IMR-90 (cell line): Measurements from ENCODE around the gene CRISPLD2. TPM values are rescaled to one million over a fixed set of nuclear protein-coding genes. Genes with fewer than 3 reads are reported as not detected.

ENCODE experiments used
- ATAC-seq: fragments of 200-7000 bp; cut with Tn5 transposase; 2 replicates; pipeline ENCODE4 v1.9.1; 2020; ENCODE audit warnings: low read depth, mild to moderate bottlenecking, moderate library complexity
- BruUV-seq: library from RNA; stranded (reverse); fragments of 400-500 nt; replicated peaks from 2 replicates; lab custom pipeline; 2021; lab: Mats Ljungman, UMichigan
- CTCF ChIA-PET: fragments of 300-600 bp; formaldehyde crosslinking; extraction: SDS; loops from one replicate; lab custom pipeline; 2021; ENCODE audit warnings: antibody characterized with exemption; lab: Yijun Ruan, JAX
- POLR2A ChIA-PET: fragments of 300-600 bp; sonication (Branson Sonifier 250); formaldehyde crosslinking; loops from one replicate; lab custom pipeline; 2022; ENCODE audit warnings: antibody characterized with exemption; ENCODE audit not compliant: unreplicated experiment; lab: Charles Lee
- DNase-seq: peaks from one replicate; pipeline ENCODE4 v3.0.0; 2013
- H2AFZ ChIP-seq: replicated peaks from 2 replicates; pipeline ENCODE3; 2013; ENCODE audit warnings: low read length, mild to moderate bottlenecking; ENCODE audit not compliant: poor library complexity
- H2AK5ac ChIP-seq: 2 replicates; pipeline ENCODE4 v1.6.1; 2013; ENCODE audit warnings: low read depth, low read length, inconsistent platforms
- H2AK9ac ChIP-seq: replicated peaks from 2 replicates; pipeline ENCODE3; 2013; ENCODE audit warnings: mild to moderate bottlenecking, low read depth, low read length, moderate library complexity; ENCODE audit not compliant: poor library complexity
- H2BK120ac ChIP-seq: 2 replicates; pipeline ENCODE4 v1.6.1; 2013; ENCODE audit warnings: low read depth, low read length, inconsistent platforms
- H2BK15ac ChIP-seq: 3 replicates; pipeline ENCODE4 v1.6.1; 2013; ENCODE audit warnings: low read depth, low read length, inconsistent platforms
- H2BK20ac ChIP-seq: 2 replicates; pipeline ENCODE4 v1.6.1; 2013; ENCODE audit warnings: low read depth, mild to moderate bottlenecking, inconsistent platforms, low read length, moderate library complexity
- H2BK5ac ChIP-seq: 2 replicates; pipeline ENCODE4 v1.6.1; 2013; ENCODE audit warnings: mild to moderate bottlenecking, low read depth, low read length, inconsistent platforms; ENCODE audit not compliant: poor library complexity, severe bottlenecking
- H3K14ac ChIP-seq: replicated peaks from 2 replicates; pipeline ENCODE4 v1.6.1; 2013; ENCODE audit warnings: low read depth, low read length, inconsistent platforms
- H3K18ac ChIP-seq: 2 replicates; pipeline ENCODE4 v1.6.1; 2013; ENCODE audit warnings: low read depth, low read length, control low read depth
- H3K23ac ChIP-seq: 2 replicates; pipeline ENCODE4 v1.6.1; 2013; ENCODE audit warnings: low read depth, low read length, inconsistent platforms
- H3K27ac ChIP-seq: 2 replicates; pipeline ENCODE4 v1.5.1; 2013; ENCODE audit warnings: mild to moderate bottlenecking, control low read depth, low read length; ENCODE audit not compliant: insufficient read depth
- H3K27me3 ChIP-seq: 2 replicates; pipeline ENCODE4 v1.6.1; 2013; ENCODE audit warnings: low read length; ENCODE audit not compliant: control insufficient read depth, insufficient read depth
- H3K36me3 ChIP-seq: 2 replicates; pipeline ENCODE4 v1.6.1; 2013; ENCODE audit warnings: low read length, mixed read lengths; ENCODE audit not compliant: control insufficient read depth, insufficient read depth
- H3K4ac ChIP-seq: 2 replicates; pipeline ENCODE4 v1.6.1; 2013; ENCODE audit warnings: low read depth, low read length, inconsistent platforms
- H3K4me1 ChIP-seq: 2 replicates; pipeline ENCODE4 v1.6.1; 2013; ENCODE audit warnings: low read length, mixed read lengths; ENCODE audit not compliant: control insufficient read depth, insufficient read depth
- H3K4me2 ChIP-seq: 2 replicates; pipeline ENCODE4 v1.6.1; 2013; ENCODE audit warnings: low read depth, mild to moderate bottlenecking, control low read depth, low read length, moderate library complexity
- H3K4me3 ChIP-seq: 2 replicates; pipeline ENCODE4 v1.5.1; 2013; ENCODE audit warnings: low read depth, mild to moderate bottlenecking, control low read depth, low read length, moderate library complexity; ENCODE audit not compliant: insufficient read depth
- H3K56ac ChIP-seq: 2 replicates; pipeline ENCODE4 v1.6.1; 2013; ENCODE audit warnings: low read length, inconsistent platforms; ENCODE audit not compliant: insufficient read depth; ENCODE audit errors: extremely low read depth
- H3K79me1 ChIP-seq, 2 experiments: 2 replicates each; pipeline ENCODE4 v1.6.1; 2013; ENCODE audit warnings: low read length in 2 of 2, inconsistent platforms in 1 of 2, low read depth in 1 of 2
- H3K9ac ChIP-seq: 2 replicates; pipeline ENCODE4 v1.6.1; 2013; ENCODE audit warnings: low read depth, low read length, control low read depth
- H3K9me1 ChIP-seq: 2 replicates; pipeline ENCODE4 v1.6.1; 2013; ENCODE audit warnings: low read length, inconsistent platforms; ENCODE audit not compliant: insufficient read depth
- H3K9me3 ChIP-seq: 2 replicates; pipeline ENCODE4 v1.6.1; 2013; ENCODE audit warnings: low read length; ENCODE audit not compliant: control insufficient read depth, insufficient read depth
- H4K20me1 ChIP-seq: 2 replicates; pipeline ENCODE4 v1.6.1; 2013; ENCODE audit warnings: low read length, inconsistent platforms; ENCODE audit not compliant: insufficient read depth
- H4K5ac ChIP-seq: 2 replicates; pipeline ENCODE4 v1.6.1; 2013; ENCODE audit warnings: mild to moderate bottlenecking, low read depth, low read length, control low read depth
- H4K8ac ChIP-seq, 2 experiments: 2 replicates each; pipeline ENCODE4 v1.6.1; 2013; ENCODE audit warnings: low read depth in 2 of 2, low read length in 2 of 2, control low read depth in 1 of 2, inconsistent platforms in 1 of 2
- H4K91ac ChIP-seq: 2 replicates; pipeline ENCODE4 v1.6.1; 2013; ENCODE audit warnings: low read depth, low read length, inconsistent platforms; ENCODE audit not compliant: insufficient read depth
- BHLHE40 ChIP-seq: fragments of 150-350 bp; IDR thresholded peaks from 2 replicates; pipeline ENCODE4 v1.6.1; 2016; ENCODE audit warnings: mild to moderate bottlenecking, low read depth, low read length
- CEBPB ChIP-seq: IDR thresholded peaks from 2 replicates; pipeline ENCODE4 v1.6.1; 2012; ENCODE audit warnings: low read depth, low read length, improper control_type of control experiment
- CHD1 ChIP-seq: IDR thresholded peaks from 2 replicates; pipeline ENCODE4 v1.6.1; 2012; ENCODE audit warnings: low read depth, low read length, improper control_type of control experiment
- CTCF ChIP-seq: conservative IDR thresholded peaks from 2 replicates; pipeline ENCODE4 v1.5.1; 2012; ENCODE audit warnings: mild to moderate bottlenecking, low read depth, low read length, improper control_type of control experiment
- ELK1 ChIP-seq: fragments of 150-350 bp; IDR thresholded peaks from 2 replicates; pipeline ENCODE4 v1.6.1; 2016; ENCODE audit warnings: low read depth, mild to moderate bottlenecking, low read length, moderate library complexity, borderline replicate concordance
- FOS ChIP-seq: fragments of 150-350 bp; IDR thresholded peaks from 2 replicates; pipeline ENCODE4 v1.6.1; 2016; ENCODE audit warnings: low read depth, low read length
- MAFK ChIP-seq: IDR thresholded peaks from 2 replicates; pipeline ENCODE4 v1.6.1; 2012; ENCODE audit warnings: low read depth, low read length, improper control_type of control experiment
- MAZ ChIP-seq: IDR thresholded peaks from 2 replicates; pipeline ENCODE4 v1.6.1; 2012; ENCODE audit warnings: low read depth, mild to moderate bottlenecking, low read length, improper control_type of control experiment, moderate library complexity, borderline replicate concordance
- MXI1 ChIP-seq: IDR thresholded peaks from 2 replicates; pipeline ENCODE4 v1.6.1; 2012; ENCODE audit warnings: low read depth, mild to moderate bottlenecking, low read length, moderate library complexity, borderline replicate concordance
- NFE2L2 ChIP-seq: fragments of 150-350 bp; IDR thresholded peaks from 2 replicates; pipeline ENCODE4 v1.6.1; 2016; ENCODE audit warnings: low read depth, mild to moderate bottlenecking, low read length
- POLR2A ChIP-seq: IDR thresholded peaks from 2 replicates; pipeline ENCODE4 v1.6.1; 2012; ENCODE audit warnings: mild to moderate bottlenecking, low read depth, low read length
- RCOR1 ChIP-seq: IDR thresholded peaks from 2 replicates; pipeline ENCODE4 v1.6.1; 2012; ENCODE audit warnings: mild to moderate bottlenecking, low read length, improper control_type of control experiment; ENCODE audit not compliant: insufficient replicate concordance
- RFX5 ChIP-seq: IDR thresholded peaks from 2 replicates; pipeline ENCODE4 v1.8.0; 2012; ENCODE audit warnings: low read depth, mild to moderate bottlenecking, low read length, moderate library complexity
- USF2 ChIP-seq: fragments of 150-350 bp; IDR thresholded peaks from 2 replicates; pipeline ENCODE4 v1.6.1; 2017; ENCODE audit warnings: mild to moderate bottlenecking, antibody characterized with exemption, low read length, low read depth
- WGBS, 2 experiments: methylation state at CpG; one replicate each; pipeline versions ENCODE4 v1.1.5 to v1.1.7; 2013; ENCODE audit warnings: missing lambda C conversion rate in 2 of 2; ENCODE audit not compliant: insufficient read length in 1 of 2; ENCODE audit errors: extremely low coverage in 2 of 2; 5-methylcytosine and 5-hydroxymethylcytosine counted together
- dilution Hi-C: fragments of 300-500 bp; cut with HindIII; formaldehyde crosslinking; loops from one replicate; pipeline ENCODE4 v1.14.3; 2018; ENCODE audit warnings: low sequenced_read_pairs; ENCODE audit not compliant: unreplicated experiment
- in situ Hi-C: fragments of 300-500 bp; cut with MboI; formaldehyde crosslinking; loops from 3 replicates; pipeline ENCODE4 v1.14.3; 2019; ENCODE audit warnings: low sequenced_read_pairs, inconsistent platforms, mixed read lengths
- intact Hi-C: fragments of 100-400 bp; cut with micrococcal nuclease; formaldehyde crosslinking; loops from 2 replicates; pipeline ENCODE4 v1.10.0; 2022
- polyA plus RNA-seq, 3 experiments: library from polyadenylated mRNA; depleted of rRNA; stranded (reverse); fragments of >200 nt; gene quantifications; 2 replicates each; pipeline ENCODE4 v1.2.3, GENCODE V29; 2012; ENCODE audit warnings: low replicate concordance in 1 of 3
- total RNA-seq: library from RNA; depleted of rRNA; stranded (reverse); fragments of >200 nt; gene quantifications from 2 replicates; pipeline ENCODE4 v1.2.3, GENCODE V29; 2012

CRISPLD2 gene
- total and polyA plus RNA-seq, 2 of the 4 experiments (the other 2 are of a cell fraction), result 23.1 to 37.5 TPM

- Histone ChIP-seq H3K23ac (peak overlapping the region; percentile 70; the same call in 1 of the 2 replicates), H3K79me1 (peaks cover 31 to 72% of the 10 kb centered on the region in 2 experiments; a peak in 3 of 4 replicates), H2BK120ac (peak overlapping the region; percentile 92), H3K9me3 (no peaks in the 10 kb centered on the region), H3K36me3 (peaks cover 29% of the 10 kb centered on the region), H2AK5ac (peak overlapping the region; percentile 94), H3K27me3 (no peaks in the 10 kb centered on the region), H3K18ac (no peak overlapping the region; the same call in 1 of the 2 replicates), H2BK15ac (peak overlapping the region; percentile 89; the same call in 2 of the 3 replicates), H3K27ac (peak overlapping the region; percentile 80), H3K9me1 (peaks cover 49% of the 10 kb centered on the region), H3K9ac (no peak overlapping the region), H4K91ac (peak overlapping the region; percentile 94; the same call in 1 of the 2 replicates), H3K56ac (no peak overlapping the region; the same call in 1 of the 2 replicates), H2BK20ac (peak overlapping the region; percentile 90; the same call in 1 of the 2 replicates), H3K4ac (peak overlapping the region; percentile 93), H4K8ac (peak overlapping the region; percentile 37 to 81; a peak in 2 of 4 replicates), H3K14ac (peak overlapping the region; percentile 89), H3K4me3 (no peak overlapping the region), H3K4me2 (peak overlapping the region; percentile 30; the same call in 1 of the 2 replicates), H3K4me1 (peaks cover 52% of the 10 kb centered on the region), H2AK9ac (peak overlapping the region; percentile 47), H4K20me1 (no peaks in the 10 kb centered on the region; the same call in 1 of the 2 replicates), H2AFZ (peak overlapping the region; percentile 38), H4K5ac (no peak overlapping the region), H2BK5ac (peak overlapping the region; percentile 83)
- ChIA-PET CTCF (no interaction called here), POLR2A (interaction anchor here (0.6 kb wide), 1 partner anchor 37 kb away, joined by 9 read pairs; no protein-coding TSS in a partner anchor)
- intact Hi-C loops, result loop anchor here (2.0 to 5.0 kb wide), 2 partner anchors 39 to 116 kb away; no protein-coding TSS in a partner anchor
- dilution Hi-C loops, result no loop called here
- DNase-seq, result peak; percentile 100
- 0% methylated on average over 10 of the region's 16 CpGs; no CpG with 5 or more reads in 1 of the 2 experiments for whole genome bisulfite sequencing, 2 experiments
- ATAC-seq, result peak; percentile 75
- no TSS peak for BruUV-seq
- in situ Hi-C loops, result no loop called here
- TF ChIP-seq POLR2A, result no peak
- peak; percentile 84 for TF ChIP-seq USF2
- 0 out of 2 replicates have a peak, but pooled peaks have one; percentile 29 for TF ChIP-seq CHD1
- 0 out of 2 replicates have a peak, but pooled peaks have one; percentile 7 for TF ChIP-seq CTCF
- 0 out of 2 replicates have a peak, but pooled peaks have one; percentile 33 for TF ChIP-seq NFE2L2
- TF ChIP-seq CEBPB, result peak; percentile 15; the same call in 1 of the 2 replicates
- TF ChIP-seq BHLHE40, result peak; percentile 61
- TF ChIP-seq ELK1, result 0 out of 2 replicates have a peak, but pooled peaks have one; percentile 3
- TF ChIP-seq MAFK, result no peak
- peak; percentile 74; the same call in 1 of the 2 replicates for TF ChIP-seq MAZ
- peak; percentile 75 for TF ChIP-seq MXI1
- no peak for TF ChIP-seq RFX5
- peak; percentile 89 for TF ChIP-seq FOS
- no peak for TF ChIP-seq RCOR1
Observed at GRCh38 chr16:84836234-84836647, 16.5 kb downstream of the CRISPLD2 start.
